ENCODE data around the gene MMP19.

The MMP19 gene

GRCh38 chr12:55823419-55823818 is 19.3 kb downstream of the MMP19 start:
- Mint-ChIP-seq H3K4me3 (peak overlapping the region in 1 of 3 experiments; percentile 48), H3K4me1 (peaks cover 40% of the 10 kb centered on the region), H3K36me3 (ENCODE audit: low read depth) (peaks cover 58% of the 10 kb centered on the region), H3K27me3 (ENCODE audit: low read depth) (no peaks in the 10 kb centered on the region), H3K9me3 (no peaks in the 10 kb centered on the region), H3K27ac (peak overlapping the region; percentile 61 to 64 (median 62))
- TF ChIP-seq CTCF (IDR thresholded peaks at IDR 0.05; ENCODE audit: unreplicated experiment in 3 of 3) = no peak

GRCh38 chr12:55822228-55822627 is 20.5 kb downstream of the MMP19 start:
- Mint-ChIP-seq H3K4me1 (peaks cover 28% of the 10 kb centered on the region), H3K27me3 (ENCODE audit: low read depth) (no peaks in the 10 kb centered on the region), H3K9me3 (no peaks in the 10 kb centered on the region), H3K36me3 (ENCODE audit: low read depth) (peaks cover 47% of the 10 kb centered on the region), H3K4me3 (peak overlapping the region in 2 of 3 experiments; percentile 39 to 55), H3K27ac (peak overlapping the region; percentile 38 to 76 (median 55))
- peak; percentile 25 to 38 (median 32) for TF ChIP-seq CTCF (IDR thresholded peaks at IDR 0.05; ENCODE audit: unreplicated experiment in 3 of 3)

GRCh38 chr12:55820679-55821078 is 22.1 kb downstream of the MMP19 start:
- Mint-ChIP-seq H3K4me3 (peak overlapping the region; percentile 15 to 37 (median 27)), H3K27me3 (ENCODE audit: low read depth) (no peaks in the 10 kb centered on the region), H3K36me3 (ENCODE audit: low read depth) (peaks cover 42% of the 10 kb centered on the region), H3K9me3 (no peaks in the 10 kb centered on the region), H3K27ac (no peak overlapping the region), H3K4me1 (peaks cover 20% of the 10 kb centered on the region)
- peak in 1 of 3 experiments; percentile 15 for TF ChIP-seq CTCF (IDR thresholded peaks at IDR 0.05; ENCODE audit: unreplicated experiment in 3 of 3)

- no peaks in the 10 kb centered on the region for H3K27me3 Mint-ChIP-seq (ENCODE audit: low read depth)
- no peaks in the 10 kb centered on the region for H3K9me3 Mint-ChIP-seq
- no peak overlapping the region for H3K4me3 Mint-ChIP-seq
- peaks cover 20% of the 10 kb centered on the region for H3K4me1 Mint-ChIP-seq
- no peak for TF ChIP-seq CTCF (IDR thresholded peaks at IDR 0.05; ENCODE audit: unreplicated experiment in 3 of 3)
- no peak overlapping the region for H3K27ac Mint-ChIP-seq
- peaks cover 43% of the 10 kb centered on the region for H3K36me3 Mint-ChIP-seq (ENCODE audit: low read depth)
Measured at GRCh38 chr12:55818886-55819285, 23.9 kb downstream of the MMP19 start.

GRCh38 chr12:55818140-55818728 is 24.5 kb downstream of the MMP19 start:
- no peaks in the 10 kb centered on the region for H3K27me3 Mint-ChIP-seq (ENCODE audit: low read depth)
- no peaks in the 10 kb centered on the region for H3K9me3 Mint-ChIP-seq
- no peak for TF ChIP-seq CTCF (IDR thresholded peaks at IDR 0.05; ENCODE audit: unreplicated experiment in 3 of 3)
- H3K4me3 Mint-ChIP-seq = no peak overlapping the region
- peak overlapping the region in 1 of 3 experiments; percentile 43 for H3K27ac Mint-ChIP-seq
- peaks cover 21% of the 10 kb centered on the region for H3K4me1 Mint-ChIP-seq
- H3K36me3 Mint-ChIP-seq (ENCODE audit: low read depth) = peaks cover 39% of the 10 kb centered on the region
